Stimulated activated CD8-positive, alpha-beta memory T cell treated with anti-CD3 and anti-CD28 coated beads, Interleukin-15, amount 100 ng/mL, for 48 hours (primary cell): ENCODE data around the gene PCBD2.
"Not testable (repeated sequence)": the region's sequence is repeated elsewhere in the genome, so short reads cannot be mapped to it uniquely, and the experiment has no call there.

Experiments
- DNase-seq, 2 donors: peaks; one replicate each; pipeline ENCODE4 v3.0.0-alpha.2; 2020; ENCODE audit warnings: low read depth in 2 of 2

The PCBD2 gene

DNA sequence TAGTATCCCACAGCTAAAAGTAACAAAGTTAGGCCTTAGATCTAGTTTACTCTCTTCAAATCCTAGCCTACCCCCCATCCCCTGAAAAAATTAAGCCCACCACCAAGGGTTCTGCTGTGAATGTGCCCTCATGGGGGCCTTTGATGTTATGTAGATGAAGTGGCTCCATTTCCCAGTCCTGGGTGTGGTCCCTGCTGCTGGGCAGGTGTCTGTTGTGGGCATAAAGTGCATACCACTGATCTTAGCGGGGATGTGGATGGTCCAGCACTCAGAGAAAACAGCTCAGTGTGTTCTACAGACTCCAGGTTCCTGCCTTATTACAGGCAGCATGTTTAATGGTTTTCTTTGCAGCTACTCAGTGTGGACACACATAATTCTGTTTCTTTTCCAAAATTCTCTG, 1.9 kb downstream of the PCBD2 start:
- DNase-seq: no peak

DNA sequence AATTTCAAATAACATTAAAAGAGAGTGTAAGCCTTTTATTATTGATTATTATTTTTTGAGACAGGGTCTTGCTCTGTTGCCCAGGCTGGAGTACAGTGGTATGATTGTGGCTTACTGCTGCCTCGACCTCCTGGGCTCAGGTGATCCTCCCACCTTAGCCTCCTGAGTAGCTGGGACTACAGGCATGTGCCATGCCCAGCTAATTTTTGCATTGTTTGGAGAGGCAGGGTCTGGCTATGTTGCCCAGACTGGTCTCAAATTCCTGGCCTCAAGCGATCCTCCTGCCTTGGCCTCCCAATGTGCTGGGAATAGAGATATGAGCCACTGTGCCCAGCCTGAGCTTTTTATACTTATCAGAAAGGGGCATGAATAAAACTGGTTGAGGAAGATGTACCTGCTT, 5.8 kb downstream of the PCBD2 start:
- DNase-seq: not testable (repeated sequence)

DNA sequence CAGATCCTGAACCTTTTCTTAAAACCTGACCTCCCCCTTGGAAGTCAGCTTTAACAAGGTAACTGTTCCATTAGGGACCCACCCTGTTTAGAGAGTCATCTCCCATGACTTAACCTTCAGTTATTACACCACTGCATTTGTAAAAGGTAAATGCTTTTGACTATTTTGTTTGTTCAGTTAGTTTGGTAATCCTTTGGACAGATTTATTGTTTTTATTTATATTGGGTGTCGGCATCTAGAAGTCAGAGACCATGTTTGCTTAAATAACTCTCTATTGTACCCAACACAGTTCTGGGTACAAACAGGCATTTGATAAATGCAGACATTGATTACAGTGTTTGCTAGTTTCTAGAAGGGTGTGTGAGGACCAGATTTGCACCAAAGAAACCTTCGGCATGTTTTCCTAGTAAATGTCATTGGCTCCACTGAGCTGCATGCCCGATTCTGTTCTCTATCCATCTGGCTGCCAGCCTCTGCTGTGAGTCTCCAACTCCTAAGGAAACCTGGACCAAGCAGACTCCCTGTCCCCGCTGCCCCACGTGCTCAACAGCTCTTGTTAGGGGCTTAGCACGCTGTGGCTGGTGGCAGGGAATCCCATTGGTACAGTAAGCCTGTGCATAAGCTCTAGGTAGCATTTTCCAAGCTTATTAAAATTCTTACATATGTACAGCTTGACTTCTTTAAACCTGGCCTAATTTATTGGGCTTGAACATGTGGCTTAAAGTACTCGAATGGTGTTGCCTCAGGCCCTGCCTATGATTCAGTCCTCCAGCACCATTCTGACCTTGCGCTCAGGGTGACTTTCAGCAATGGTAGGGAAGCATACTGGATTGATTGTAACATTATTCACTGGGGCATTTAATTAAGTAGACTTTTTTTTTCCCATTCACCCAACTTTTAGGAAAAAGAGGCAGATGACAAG, 6.6 kb downstream of the PCBD2 start:
- DNase-seq: no peak

DNA sequence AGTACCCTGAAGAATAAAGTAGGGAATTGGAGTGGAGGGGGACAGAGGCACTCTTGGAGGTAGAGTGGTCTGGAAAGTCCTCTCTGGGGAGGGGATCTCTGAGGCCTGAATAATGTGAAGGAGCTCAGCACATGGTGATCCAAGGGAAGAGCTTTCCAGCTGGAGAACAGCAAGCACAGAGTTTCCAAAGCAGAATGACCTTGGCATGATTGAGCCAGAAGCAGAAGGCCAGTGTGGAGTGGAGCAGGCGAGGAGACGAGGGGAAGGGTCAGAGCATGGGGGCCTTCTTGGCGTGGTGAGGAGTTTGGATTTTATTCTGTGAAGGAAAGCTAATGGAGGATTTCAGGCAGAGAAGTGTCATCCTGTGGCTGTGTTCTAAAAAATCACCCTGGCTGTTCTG, 8.3 kb downstream of the PCBD2 start:
- no peak for DNase-seq

DNA sequence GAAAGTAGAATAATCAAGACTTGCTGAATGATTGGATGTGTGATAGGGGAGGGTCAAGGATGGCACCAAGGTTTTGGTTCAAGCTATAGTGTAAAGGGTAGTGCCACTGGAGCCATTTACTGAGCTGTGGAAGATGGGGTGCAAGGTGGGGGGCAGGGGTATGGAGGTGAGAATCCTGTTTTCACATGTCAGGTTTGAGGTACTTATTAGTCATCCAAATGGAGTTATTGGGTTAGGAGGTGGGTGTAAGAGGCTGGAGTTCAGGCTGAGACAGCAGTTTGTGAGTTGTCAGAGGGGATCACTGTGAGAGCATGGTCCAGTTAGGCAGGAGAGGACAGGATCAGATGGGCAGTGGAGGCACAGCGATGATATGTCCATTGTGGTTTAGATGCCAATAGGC, 8.9 kb downstream of the PCBD2 start:
- DNase-seq: no peak

DNA sequence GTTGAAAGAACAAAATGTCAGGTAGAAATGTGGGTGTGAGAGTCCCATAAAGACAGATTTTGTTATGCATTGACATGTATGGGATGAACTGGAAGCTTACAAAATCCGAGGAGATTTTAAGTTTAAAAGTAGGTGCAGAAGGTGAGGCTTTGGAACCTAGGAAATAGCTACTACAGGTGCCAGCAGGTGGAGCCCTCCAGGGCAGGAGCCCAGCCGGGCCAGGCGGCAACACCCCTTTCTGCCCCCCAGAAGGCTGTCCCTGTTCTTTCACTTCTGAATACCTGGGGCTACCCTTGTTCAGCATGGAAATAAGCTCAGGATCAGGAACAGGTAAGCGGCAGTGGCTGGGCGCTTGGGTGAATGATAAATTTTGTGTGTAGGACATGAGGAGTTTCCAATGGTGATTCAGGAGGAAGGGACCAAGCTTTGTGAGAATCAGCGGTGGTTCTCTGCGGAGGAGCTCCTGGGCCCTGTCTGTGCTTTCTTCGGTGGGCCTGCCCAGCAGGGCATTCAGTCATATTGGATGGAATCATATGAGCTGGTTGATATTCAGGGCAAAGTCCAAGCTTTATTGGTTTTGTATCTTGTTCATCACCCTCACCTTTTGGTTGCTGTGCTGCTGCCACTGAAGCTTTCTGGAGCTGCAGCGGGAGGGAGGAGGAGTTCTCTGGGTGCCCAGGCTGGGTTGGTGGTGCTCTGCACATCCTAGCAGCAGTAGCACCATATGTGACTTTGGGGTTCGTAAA, 12.3 kb downstream of the PCBD2 start:
- no peak for DNase-seq

DNA sequence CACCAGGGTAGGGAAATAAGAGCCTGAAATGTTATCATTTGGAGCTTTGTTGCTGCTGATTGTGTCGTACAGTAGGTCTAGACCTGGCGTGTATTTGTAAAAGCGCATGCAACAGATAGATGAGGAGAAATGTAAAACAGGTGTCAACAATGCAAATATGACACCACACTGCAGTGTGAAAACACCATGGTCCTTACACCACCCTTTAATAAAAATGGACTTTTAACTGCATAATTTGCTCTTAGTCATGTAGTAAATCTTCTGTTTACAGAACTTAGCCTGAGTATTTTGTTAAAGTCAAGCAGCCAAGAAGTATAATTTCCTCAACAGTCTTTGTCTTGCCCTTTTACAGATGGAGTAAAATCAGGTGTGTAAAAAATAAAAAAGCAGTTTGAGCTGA, 13.9 kb downstream of the PCBD2 start:
- DNase-seq: no peak

DNA sequence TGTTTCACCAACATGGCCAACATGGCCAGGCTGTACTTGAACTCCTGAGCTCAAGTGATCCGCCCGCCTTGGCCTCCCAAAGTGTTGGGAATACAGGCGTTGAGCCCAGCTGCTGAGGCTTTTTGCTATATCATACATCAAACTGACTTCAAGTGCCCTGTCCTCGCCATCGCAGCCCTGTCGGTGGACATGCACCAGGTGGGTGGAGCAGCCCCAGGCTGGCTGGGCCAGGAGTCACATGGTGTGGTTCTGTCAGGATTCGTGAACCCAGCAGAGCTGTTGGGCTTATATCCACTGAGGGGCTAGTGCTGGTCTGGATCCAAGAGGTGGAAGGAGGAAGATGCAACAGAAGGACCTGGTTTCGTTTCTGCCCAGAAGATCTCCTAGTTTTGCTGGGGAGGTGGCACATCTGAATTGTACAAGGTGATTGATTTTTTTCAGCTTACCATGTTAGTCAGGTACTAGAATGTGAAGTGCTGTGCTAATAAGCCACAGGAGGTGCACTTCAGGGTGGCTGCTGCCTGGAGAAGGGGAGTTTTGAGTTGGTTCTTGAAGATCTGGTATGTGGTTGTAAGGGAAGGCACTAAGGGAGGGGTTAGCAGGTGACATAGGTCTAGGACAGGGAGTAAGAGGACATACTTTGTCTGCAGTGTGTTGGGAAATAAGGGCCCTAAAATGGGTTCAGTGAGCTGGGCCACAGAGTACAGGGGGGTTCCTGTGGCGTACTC, 16.1 kb downstream of the PCBD2 start:
- DNase-seq: no peak

DNA sequence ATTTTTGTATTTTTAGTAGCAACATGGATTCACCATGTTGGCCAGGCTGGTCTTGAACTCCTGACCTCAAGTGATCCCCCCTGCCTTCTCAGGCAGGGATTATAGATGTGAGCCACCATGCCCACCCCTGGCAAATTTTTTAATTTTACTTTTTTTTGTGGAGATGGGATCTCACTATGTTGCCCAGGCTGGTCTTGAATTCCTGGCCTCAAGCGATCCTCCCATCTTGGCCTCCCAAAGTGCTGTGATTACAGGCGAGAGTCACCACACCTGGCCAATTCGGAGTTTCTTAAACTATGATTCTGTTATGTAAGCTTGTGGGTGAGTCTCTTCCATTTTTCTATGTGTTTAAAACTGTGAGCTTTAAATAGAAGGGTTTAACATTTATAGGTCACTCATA, 27.6 kb downstream of the PCBD2 start:
- no peak for DNase-seq

DNA sequence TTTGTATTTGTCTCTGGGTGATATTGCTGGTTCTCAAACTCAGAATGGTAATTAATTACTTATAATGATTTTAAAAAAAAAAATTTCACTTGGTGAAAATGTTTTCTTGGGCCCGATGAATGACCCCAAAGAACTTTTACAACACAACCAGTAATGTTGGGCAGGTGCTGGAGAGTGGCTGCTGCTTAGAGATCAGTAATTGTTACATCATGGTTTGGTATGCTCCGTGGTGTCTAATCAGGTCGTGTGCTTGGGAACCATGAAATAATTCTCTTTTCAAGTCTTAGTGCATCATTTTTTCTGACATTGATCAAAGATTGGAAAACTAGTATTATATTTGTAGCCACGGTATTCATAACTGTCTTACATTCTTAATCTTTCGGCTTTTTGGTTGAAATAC, 29.3 kb downstream of the PCBD2 start:
- DNase-seq: no peak

DNA sequence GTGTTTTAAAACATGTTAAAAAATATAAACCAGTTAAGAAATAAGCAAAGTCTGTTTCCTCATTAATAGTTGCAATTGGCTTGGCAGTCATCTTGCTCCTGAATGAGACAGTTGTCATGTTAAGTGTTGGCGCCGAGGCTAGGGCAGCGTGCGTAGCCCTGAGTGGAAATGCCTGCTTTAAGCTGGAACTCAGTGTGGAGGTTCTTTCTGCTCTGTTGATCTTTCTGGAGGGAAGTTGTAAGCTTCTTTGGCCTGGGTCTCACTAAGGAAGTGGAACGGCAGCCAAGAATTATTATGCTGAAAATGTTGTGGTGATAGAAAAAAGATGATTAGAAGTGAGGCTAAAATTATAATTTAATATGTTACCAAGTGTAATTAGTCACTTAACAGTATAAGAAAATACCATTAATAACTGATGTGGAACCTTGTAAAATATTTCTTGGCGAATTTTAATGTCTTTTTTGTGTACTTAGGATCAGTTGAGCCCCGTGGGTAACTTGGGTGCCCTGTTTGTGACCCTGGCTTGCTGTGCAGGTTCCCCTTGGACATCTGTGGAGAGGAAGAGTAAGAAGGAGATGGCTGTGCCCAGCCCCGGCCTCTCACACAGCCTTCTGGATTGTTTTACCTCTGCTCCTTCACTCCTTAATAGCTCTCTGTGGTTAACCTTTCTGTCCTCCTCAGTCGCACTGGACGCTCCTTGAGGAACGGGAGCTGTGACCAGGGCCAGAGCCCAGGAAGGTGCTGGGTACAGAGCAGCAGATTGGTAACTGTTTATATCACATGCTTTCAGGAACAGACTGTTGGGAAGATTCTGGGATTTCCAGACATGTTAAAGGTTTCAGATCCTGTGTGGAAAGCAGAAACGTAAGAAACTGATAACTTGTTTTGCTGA, 31.0 kb downstream of the PCBD2 start:
- no peak for DNase-seq

DNA sequence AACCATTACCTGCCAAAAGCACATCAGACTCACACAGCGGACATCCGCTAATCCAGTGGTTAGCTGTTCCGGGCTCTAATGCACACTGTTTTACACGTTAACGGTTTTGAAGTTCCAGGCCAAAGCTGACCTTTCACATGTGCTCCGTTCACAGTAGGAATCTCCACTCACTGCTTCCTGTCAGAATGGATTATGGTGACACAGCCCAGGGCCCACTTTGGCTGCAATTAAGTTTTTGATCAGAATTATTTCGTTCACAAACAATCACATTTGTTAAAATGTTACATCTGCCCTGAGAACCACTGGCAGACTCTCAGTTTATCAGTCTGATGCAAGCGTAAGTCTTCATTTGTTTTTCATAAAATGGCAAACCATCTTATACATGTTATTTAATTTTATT, 32.6 kb downstream of the PCBD2 start:
- no peak for DNase-seq

DNA sequence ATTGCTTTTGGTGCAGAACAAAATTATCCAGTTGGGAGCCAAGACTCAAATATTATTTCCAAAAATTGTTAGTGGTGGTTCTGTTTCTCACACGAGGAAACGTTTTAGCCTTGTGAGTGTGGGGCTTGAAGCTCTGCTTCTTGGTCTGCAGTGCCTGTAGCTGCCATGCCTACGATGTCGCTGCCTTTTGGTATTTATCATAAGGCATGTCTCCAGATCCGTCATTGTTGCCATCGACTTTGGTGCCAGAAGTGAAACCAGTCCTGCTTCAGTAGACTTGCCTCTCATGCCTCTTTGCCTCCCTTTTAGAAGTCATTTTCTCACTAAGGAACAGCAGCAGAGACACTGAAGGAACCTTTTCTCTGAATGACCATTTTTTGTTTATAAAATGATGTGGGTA, 33.1 kb downstream of the PCBD2 start:
- no peak for DNase-seq

DNA sequence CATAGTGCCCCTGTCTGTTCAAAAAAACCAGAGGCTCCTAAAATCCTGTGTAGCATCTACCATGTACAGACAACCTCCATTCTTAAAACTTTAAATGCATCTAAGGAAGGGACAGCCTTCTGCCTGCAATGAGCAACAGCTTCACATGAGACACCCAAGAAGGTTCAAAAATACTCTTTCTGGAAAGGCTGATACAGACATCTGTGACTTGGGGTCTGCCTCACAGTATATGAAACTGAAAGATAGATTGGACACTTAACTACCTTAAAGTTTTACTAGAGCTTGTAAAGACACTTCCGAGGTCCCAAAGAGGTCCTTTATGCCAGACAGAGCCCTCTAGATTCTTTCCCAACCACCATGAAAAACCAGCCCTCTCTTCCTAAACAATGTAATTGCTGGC, 34.6 kb downstream of the PCBD2 start:
- no peak for DNase-seq

DNA sequence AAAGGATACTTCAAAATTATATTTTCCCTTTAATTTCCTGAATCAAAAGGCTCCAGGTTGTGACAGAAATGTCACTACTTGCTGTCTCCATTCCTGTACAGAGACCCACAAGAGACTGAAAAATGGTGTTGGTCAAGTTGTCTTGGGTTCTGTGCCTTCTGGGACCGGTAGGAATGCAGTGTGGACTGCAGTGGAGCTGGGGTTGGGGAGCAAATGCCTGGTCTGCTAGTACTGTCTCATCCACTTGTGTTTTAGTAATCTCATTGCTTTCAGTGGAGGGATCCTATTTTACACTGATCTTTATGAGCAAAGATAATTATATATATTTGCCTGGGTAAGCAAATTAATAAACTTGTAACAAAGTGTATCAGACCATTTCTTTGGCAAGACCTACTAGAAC, 38.6 kb downstream of the PCBD2 start:
- no peak for DNase-seq

DNA sequence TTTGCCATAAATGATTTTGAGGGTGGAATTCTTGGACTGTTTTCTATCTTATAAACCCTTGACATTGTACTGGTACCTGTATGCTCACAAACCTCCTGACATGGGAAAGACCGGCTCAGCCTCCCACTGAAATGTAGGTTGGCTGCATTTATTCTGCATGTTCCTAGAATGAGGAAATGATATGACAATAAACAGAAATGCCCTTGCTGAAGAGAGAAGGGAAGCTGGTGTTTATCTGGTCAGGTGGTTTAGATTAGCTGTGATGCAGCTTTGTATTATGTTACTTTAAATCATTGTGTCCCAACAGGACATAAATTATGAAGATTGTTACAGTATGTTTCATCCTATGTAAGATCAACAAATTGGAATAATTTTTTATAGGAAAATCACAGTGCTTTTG, 39.7 kb downstream of the PCBD2 start:
- no peak for DNase-seq

DNA sequence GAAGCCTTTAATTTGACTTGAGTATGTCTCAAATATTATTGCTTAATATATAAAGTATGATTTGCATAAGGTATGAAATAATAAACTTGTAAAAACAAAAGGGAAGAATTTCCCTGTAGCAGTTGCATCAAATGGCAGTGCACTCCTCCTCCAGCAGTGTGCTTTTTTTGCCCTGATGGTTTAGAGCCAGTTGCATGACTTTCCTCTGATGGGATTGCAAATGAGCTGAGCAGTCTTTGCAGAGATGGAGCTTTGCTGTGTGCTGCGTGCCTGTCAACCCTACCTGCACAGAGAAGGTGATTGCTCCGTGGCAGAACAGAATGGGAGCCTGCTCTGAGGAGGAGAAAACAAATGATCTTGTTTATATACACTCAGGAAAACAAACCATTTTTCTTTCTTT, 40.1 kb downstream of the PCBD2 start:
- no peak for DNase-seq

DNA sequence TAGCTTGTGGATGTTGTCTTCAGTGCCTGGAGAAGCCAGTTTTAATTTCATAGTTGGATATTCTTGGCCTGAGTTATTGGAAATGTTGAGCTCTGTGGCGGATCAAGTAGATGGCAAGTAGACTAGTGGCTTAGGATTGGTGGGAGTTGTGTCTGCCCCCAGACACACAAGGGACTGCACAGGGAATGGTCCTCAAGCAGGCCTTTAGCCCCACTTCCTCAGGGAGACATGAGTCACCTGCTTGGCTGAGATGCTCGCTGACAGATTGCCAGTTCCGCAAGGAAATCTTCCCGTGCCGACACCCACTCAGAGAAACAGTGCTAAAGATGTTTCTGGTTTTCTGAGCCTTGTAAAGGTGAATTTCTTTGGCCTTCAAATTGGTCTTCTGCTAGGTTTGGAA, 44.0 kb downstream of the PCBD2 start:
- DNase-seq: no peak

DNA sequence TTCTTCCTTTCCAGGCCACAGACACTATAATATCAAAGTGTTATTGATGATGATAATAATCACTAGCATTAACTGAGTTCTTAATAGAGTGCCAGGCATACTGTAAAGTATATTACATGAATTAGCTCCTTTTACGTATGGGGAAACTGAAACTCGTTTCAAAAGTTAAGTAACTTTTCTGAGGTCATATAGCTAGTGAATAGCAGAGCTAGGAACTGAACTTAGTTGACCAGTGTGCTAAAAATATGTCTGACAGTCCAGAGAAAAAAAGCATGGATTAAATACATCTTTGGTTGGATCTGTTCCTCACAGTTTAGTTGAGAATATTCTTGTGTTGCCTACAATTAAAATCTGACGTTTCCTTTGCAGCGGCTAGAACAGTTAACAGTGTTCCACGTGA, 44.4 kb downstream of the PCBD2 start:
- DNase-seq: no peak

DNA sequence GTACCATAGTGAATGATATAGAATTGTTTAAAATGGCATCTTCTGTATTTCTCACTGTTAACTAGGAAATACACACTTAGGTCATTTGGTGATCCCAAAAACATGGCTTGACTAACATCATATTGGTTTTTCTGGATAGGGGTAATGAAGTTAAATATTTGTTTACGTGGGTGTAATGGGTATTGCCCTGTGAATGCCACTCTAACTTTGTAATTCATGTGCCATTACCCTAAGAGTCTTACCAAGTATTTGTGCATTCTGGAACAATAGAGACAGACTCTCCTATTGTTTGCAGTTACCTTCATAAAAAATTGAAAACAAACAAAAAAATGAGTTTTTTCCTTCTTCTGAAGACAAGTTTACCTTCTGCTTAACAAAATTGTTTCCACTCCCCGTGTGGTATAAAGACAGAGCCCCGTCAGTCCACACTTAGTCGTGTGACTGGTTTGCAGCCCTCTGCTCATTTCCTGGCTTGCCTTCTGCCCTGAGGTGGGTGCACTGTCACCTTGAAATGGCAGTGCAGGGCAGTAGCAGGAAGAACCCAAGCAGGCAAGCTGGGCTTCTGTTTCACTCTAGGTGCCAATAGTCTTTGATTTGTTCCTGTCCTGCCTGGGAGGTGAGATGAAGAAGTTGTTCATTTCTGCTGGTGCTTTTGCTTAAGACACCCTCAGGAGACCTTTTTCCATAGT, 53.1 kb downstream of the PCBD2 start:
- DNase-seq: no peak

DNA sequence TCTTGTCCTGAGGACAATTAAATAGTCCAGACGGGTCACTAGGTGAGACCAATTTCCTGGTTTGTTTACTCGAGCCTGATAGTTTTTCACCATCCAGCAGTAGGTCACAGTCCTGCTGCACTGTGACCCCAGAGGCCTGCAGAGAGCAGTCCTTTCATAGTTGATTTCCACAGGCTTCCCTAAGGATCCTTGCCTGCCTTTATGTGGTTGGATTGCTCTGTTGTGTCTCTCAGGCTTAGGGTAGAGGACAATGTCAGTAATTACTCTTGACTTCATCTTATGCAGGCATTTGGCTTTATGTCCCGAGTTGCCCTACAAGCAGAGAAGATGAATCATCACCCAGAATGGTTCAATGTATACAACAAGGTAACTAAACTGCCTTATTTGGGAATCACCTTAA, 53.8 kb downstream of the PCBD2 start:
- DNase-seq: no peak
